Psoas muscle (tissue), 8 donors: ENCODE results near the gene PHB1. TPM values are rescaled to one million over a fixed set of nuclear protein-coding genes. Genes with fewer than 3 reads are reported as not detected.
"Not testable (repeated sequence)": the region's sequence is repeated elsewhere in the genome, so short reads cannot be mapped to it uniquely, and the experiment has no call there.

Source experiments
- ATAC-seq, 4 donors: fragments of 200-7000 bp; cut with Tn5 transposase; one replicate each; pipeline ENCODE4 v1.9.1; 2020; ENCODE audit warnings: moderate library complexity in 3 of 4, mild to moderate bottlenecking in 2 of 4
- DNase-seq, 2 donors: peaks; one replicate each; pipeline ENCODE4 v3.0.0-alpha.2; 2020
- H3K27ac ChIP-seq: fragments of 200-600 bp; one replicate; pipeline ENCODE4 v1.8.0; 2022
- H3K27me3 ChIP-seq, 3 donors: fragments of 200-600 bp in 1 of 3; one replicate each; pipeline versions ENCODE4 v1.6.1 to v1.8.0; 2013 to 2022; ENCODE audit warnings: low read length in 2 of 3, mild to moderate bottlenecking in 2 of 3, moderate library complexity in 1 of 3; ENCODE audit not compliant: insufficient read depth in 3 of 3
- H3K36me3 ChIP-seq, 2 donors: fragments of 200-600 bp in 1 of 2; one replicate each; pipeline versions ENCODE4 v1.6.1 to v1.8.0; 2013 to 2022; ENCODE audit warnings: low read depth in 1 of 2, mild to moderate bottlenecking in 1 of 2, moderate library complexity in 1 of 2; ENCODE audit not compliant: insufficient read depth in 1 of 2
- H3K4me1 ChIP-seq: fragments of 200-600 bp; one replicate; pipeline ENCODE4 v1.8.0; 2022
- H3K4me3 ChIP-seq: fragments of 200-600 bp; one replicate; pipeline ENCODE4 v1.8.0; 2022; ENCODE audit warnings: mild to moderate bottlenecking
- H3K9me3 ChIP-seq: fragments of 200-600 bp; one replicate; pipeline ENCODE4 v1.8.0; 2022
- WGBS, 3 donors: extraction: QIAGEN DNeasy Blood & Tissue Kit; methylation state at CpG; one replicate each; pipeline versions ENCODE4 v1.1.6 to v1.1.7; 2013; 5-methylcytosine and 5-hydroxymethylcytosine counted together
- intact Hi-C, 2 donors: fragments of 100-400 bp; cut with DNase I; formaldehyde crosslinking; loops; one replicate each; pipeline versions ENCODE4 v1.11.0 to v1.14.2; 2022
- polyA plus RNA-seq, 3 donors: library from polyadenylated mRNA; stranded (reverse); fragments of 200-250 nt; gene quantifications; one replicate each; pipeline ENCODE4 v1.2.3, GENCODE V29; 2013
- total RNA-seq, 4 donors: library from RNA; stranded (reverse); fragmentation: NEBNext Ultra II Directional in 2 of 4; extraction: Animal tissue kit (Norgen Biotek cat#: 25700) in 2 of 4; gene quantifications; one replicate each; pipeline versions ENCODE4 v1.2.1 to v1.2.4, GENCODE V29; 2021 to 2023
- TF ChIP-seq, protein P1 (sequence below): fragments of 200-600 bp; IDR thresholded peaks from one replicate; pipeline ENCODE4 v1.8.0; 2022; ENCODE audit warnings: antibody characterized with exemption
- donor health status: healthy with polysubstance abuse.
- donor health status: DM: no; HTN: no; CAD: no; lungs with moderate emphysema.
- donor health status: Bipolar disorder and iron deficiency.
- donor health status: healthy.
- donor health status: DM: yes; HTN: yes; CAD: no.
- donor health status: DM: no; HTN: no; CAD: no.
- donor health status: DM: no; HTN: no; CAD: no.
- donor health status: DM: yes; HTN: yes; CAD: no.

The PHB1 gene
- total and polyA plus RNA-seq, 7 donors = 134 to 364 (median 198) TPM

DNA sequence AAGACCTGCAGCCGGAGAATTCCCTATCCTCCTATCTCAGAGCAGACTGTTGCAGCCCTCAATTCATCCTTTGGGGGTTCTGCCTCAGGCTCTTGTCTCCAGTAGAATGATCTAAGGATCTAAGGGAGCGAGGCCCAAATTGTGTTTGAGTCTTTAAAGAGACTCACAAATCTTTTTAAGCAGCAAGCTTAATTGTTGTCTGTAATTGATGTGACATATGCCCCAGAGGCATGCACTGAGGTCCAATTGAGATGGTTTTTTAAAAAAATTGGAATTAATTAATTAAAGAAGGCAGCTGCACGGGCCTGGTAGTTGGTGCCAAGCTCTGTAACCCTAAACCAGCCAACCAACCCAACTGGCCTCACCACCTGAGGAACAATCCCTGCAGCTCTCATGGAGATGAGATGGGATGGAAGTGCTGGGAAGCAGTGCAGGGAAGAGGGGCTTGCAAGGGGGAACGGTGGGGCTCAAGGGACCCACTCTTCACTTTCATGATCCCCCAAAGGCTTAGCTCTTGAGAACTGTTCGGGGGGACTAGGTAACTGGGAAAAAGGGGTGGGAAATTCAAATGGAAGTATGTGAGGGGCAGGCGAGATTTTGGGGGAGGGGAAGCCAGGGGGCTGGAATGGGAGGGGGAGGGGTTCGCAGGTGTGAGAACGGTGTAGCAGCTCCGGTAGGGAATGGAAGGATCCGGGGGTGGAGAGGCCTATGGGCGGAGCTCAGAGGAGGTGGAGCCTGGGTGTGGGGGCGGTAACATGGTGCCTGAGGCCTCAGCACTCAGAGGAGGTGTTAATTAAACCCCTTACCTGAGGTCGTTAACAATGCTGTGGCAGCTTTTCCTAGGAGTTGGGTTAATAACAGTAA is 43.5 kb downstream of the PHB1 start:
- no peaks in the 10 kb centered on the region for H3K27me3 ChIP-seq
- no peak overlapping the region for H3K4me3 ChIP-seq
- H3K4me1 ChIP-seq = no peaks in the 10 kb centered on the region
- WGBS, 3 donors = 42 to 48% (median 45%) methylated on average over 13 of the region's 13 CpGs
- DNase-seq (no peak), ATAC-seq (no peak)
- no peaks in the 10 kb centered on the region for H3K36me3 ChIP-seq
- no peaks in the 10 kb centered on the region for H3K9me3 ChIP-seq
- no peak overlapping the region for H3K27ac ChIP-seq
- TF ChIP-seq, protein P1, sequence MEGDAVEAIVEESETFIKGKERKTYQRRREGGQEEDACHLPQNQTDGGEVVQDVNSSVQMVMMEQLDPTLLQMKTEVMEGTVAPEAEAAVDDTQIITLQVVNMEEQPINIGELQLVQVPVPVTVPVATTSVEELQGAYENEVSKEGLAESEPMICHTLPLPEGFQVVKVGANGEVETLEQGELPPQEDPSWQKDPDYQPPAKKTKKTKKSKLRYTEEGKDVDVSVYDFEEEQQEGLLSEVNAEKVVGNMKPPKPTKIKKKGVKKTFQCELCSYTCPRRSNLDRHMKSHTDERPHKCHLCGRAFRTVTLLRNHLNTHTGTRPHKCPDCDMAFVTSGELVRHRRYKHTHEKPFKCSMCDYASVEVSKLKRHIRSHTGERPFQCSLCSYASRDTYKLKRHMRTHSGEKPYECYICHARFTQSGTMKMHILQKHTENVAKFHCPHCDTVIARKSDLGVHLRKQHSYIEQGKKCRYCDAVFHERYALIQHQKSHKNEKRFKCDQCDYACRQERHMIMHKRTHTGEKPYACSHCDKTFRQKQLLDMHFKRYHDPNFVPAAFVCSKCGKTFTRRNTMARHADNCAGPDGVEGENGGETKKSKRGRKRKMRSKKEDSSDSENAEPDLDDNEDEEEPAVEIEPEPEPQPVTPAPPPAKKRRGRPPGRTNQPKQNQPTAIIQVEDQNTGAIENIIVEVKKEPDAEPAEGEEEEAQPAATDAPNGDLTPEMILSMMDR = no peak
- intact Hi-C loops = no loop called here

DNA sequence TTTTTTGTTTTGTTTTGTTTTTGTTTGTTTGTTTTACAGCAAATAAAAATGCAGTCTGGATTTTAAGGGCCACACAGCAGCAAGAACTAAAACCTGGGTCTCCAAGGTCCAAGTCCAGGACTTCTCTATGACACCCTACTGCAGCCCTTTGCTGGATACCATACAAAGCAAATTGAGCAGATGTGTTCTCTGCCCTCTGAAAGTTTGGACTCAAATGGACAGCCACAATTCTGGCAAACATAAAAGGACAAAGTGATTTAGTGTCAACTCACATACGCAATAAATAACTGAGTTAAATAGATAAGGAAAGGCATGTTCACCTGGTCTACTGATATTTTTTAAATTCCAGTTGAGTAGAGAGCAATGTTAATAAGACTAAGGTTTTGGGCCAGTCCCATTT is 44.9 kb downstream of the PHB1 start:
- DNase-seq (no peak), ATAC-seq (no peak)
- Histone ChIP-seq H3K4me3 (no peak overlapping the region), H3K27ac (no peak overlapping the region), H3K4me1 (no peaks in the 10 kb centered on the region), H3K27me3 (no peaks in the 10 kb centered on the region), H3K9me3 (no peaks in the 10 kb centered on the region), H3K36me3 (no peaks in the 10 kb centered on the region)
- 78 to 100% (median 91%) methylated on average over 1 of the region's 1 CpG for WGBS, 3 donors
- TF ChIP-seq, protein P1 = no peak
- intact Hi-C loops = no loop called here

DNA sequence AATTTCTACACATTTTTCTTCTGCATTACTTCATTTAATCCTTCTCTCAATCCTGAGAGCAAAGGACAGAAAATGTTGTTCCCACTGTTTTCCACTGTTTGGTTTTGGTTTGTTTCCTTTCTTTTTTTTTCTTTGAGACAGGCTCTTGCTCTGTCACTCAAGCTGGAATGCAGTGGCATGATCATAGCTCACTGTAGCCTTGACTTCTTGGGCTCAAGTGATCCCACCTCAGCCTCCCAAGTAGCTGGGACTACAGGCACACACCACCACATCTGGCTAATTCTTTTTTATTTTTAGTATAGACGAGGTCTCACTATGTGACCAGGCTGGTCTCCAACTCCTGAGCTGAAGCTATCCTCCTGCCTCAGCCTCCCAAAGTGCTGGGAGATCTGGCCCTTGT is 45.6 kb downstream of the PHB1 start:
- Histone ChIP-seq H3K4me3 (no peak overlapping the region), H3K36me3 (no peaks in the 10 kb centered on the region), H3K27ac (no peak overlapping the region), H3K4me1 (no peaks in the 10 kb centered on the region), H3K9me3 (no peaks in the 10 kb centered on the region), H3K27me3 (no peaks in the 10 kb centered on the region)
- WGBS, 3 donors = 84 to 87% (median 86%) methylated on average over 1 of the region's 1 CpG
- intact Hi-C loops = no loop called here
- DNase-seq (no peak), ATAC-seq (no peak)
- TF ChIP-seq, protein P1 = no peak

DNA sequence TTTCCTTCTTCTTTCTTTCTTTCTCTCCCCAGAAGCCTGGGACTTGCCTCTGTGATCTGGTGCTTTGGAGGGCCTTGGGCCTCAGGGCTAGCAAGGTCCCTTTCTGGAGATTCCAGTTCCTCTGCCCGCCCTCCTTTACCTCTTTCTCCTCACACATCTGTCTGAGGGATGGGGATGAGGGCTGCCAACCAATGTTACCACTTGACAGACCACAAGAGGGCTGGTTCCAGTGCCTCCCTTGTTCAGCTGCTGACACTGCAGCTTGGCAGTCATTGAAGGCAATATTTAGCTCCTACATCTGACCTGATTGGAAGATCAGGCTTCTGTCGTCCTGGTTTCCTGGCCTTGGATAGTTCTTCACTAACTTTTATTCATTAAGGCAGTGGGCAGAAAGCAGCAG is 49.0 kb downstream of the PHB1 start:
- ATAC-seq (no peak), DNase-seq (no peak)
- no peak overlapping the region for H3K27ac ChIP-seq
- H3K4me3 ChIP-seq = no peak overlapping the region
- peaks cover 5% of the 10 kb centered on the region for H3K4me1 ChIP-seq
- TF ChIP-seq, protein P1 = no peak
- no peaks in the 10 kb centered on the region for H3K9me3 ChIP-seq
- intact Hi-C loops = no loop called here
- no peaks in the 10 kb centered on the region for H3K27me3 ChIP-seq
- no peaks in the 10 kb centered on the region for H3K36me3 ChIP-seq
- WGBS, 3 donors = 23 to 32% (median 27%) methylated on average over 2 of the region's 2 CpGs

DNA sequence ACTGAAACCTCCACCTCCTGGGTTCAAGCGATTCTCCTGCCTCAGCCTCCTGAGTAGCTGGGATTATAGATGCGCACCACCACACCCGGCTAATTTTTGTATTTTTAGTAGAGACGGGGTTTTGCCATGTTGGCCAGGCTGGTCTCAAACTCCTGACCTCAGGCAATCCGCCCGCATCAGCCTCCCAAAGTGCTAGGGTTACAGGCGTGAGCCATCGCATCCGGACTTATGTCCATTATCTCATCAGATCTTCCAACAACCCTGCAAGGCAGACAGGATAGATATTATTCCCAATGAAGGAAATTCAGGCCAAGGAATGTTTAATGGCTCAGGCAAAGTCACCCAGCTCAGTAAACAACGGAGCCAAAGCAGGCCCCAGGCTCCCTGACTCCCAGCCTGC is 49.6 kb downstream of the PHB1 start:
- H3K9me3 ChIP-seq, H3K4me1 ChIP-seq, H3K4me3 ChIP-seq, DNase-seq, H3K27me3 ChIP-seq, H3K36me3 ChIP-seq, intact Hi-C loops, H3K27ac ChIP-seq, ATAC-seq: not testable (repeated sequence)
- WGBS, 3 donors = 89 to 95% (median 91%) methylated on average over 10 of the region's 10 CpGs
